Ramos (cell line): ENCODE results near the gene HDDC3.

Experiments
- in situ Hi-C: fragments of 300-500 bp; cut with MboI; formaldehyde crosslinking; loops from one replicate; pipeline ENCODE4 v1.14.3; 2022; ENCODE audit warnings: low sequenced_read_pairs; ENCODE audit not compliant: unreplicated experiment

HDDC3 gene

DNA sequence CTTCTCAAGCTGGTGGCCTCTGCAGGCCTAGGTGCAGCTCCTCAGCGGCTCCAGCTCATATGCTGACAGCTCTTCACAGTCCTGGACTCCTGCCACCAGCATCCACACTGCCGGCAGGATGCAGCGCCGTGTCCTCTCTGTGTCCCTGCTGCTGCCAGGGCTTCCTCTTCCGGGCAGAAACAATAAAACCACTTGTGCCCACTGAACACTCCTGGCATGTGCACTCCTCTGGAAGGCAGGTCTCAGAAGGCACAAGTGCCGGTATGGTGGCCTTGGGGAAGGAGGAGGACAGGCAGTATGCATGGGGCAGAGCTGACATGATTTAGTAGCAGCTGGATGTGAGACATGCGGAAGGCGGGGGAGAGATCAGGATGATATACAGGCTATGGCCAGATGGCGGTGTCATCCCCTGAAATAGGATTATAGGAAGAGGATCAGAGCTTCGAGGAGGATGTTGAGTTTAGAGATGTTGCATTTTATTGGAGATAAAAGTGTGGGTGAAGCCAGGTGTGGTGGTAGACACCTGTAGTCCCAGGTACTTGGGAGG is 36.7 kb downstream of the HDDC3 start:
- in situ Hi-C loops, result no loop called here

DNA sequence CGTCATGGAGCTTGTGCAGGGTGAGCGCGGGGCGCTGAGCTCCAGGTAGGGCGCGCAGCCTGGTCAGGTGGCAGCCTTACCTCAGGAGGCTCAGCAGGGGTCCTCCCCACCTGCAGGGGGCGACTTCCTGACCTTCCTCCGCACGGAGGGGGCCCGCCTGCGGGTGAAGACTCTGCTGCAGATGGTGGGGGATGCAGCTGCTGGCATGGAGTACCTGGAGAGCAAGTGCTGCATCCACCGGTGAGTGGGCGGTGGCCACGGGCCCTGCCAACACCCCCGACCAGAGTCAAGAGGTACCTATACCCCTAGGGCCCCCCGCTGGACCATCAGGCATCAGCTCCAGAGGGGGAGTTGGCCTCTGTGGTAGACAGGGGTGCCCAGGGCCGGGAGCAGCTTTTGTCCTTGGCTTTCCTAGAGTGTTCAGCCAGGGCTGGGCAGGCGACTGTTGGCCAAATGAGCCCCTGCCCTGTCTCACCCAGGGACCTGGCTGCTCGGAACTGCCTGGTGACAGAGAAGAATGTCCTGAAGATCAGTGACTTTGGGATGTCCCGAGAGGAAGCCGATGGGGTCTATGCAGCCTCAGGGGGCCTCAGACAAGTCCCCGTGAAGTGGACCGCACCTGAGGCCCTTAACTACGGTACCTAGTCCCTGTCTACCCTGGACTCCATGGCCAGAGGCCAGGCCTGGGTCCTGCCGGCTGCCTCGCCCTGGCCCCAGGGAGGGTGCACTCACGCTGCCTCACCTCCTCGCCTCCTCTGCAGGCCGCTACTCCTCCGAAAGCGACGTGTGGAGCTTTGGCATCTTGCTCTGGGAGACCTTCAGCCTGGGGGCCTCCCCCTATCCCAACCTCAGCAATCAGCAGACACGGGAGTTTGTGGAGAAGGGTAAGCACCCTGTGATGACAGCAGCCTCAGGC is 38.9 kb downstream of the HDDC3 start:
- in situ Hi-C loops, result no loop called here

DNA sequence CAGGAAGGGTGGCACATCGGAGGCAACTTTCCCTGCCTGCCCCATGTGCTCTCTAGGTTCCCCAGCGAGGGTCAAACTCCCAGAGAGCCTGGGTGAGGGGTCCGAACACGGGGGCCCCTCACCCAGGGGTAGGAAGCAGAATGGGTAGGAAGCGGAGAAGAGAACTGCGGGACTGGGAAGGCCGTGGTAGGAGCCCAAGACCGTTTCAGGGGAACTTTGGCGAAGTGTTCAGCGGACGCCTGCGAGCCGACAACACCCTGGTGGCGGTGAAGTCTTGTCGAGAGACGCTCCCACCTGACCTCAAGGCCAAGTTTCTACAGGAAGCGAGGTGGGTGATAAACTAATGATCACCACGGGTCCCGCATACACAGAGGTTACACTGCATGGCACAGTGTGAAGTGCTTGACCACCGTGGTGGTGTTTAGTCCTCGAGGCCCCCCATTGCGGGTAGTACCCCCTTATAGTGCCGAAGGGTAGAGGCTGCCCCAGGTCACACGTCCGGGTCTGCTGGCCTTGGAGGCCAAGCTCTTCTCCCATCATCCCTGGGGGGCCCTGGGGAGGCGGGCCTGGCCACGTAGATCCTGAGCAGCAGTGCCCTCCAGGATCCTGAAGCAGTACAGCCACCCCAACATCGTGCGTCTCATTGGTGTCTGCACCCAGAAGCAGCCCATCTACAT is 39.7 kb downstream of the HDDC3 start:
- in situ Hi-C loops, result no loop called here

DNA sequence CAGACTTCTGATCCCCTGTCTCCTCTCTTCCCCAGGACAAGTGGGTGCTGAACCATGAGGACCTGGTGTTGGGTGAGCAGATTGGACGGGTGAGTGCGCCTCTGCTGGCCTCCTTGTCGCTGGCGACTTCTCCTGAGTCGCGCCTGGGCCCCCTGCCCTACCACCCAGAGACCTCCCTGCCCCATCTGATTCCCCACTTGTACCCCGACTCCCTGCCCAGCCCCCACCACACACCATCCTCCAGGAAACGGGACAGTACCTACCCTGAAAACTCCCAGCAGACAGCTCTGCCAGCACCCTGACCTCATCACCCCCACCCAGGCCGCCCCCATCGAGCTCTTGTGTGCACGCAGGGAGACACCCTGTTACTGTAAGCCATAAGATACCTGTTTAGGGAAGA is 40.3 kb downstream of the HDDC3 start:
- in situ Hi-C loops, result no loop called here

DNA sequence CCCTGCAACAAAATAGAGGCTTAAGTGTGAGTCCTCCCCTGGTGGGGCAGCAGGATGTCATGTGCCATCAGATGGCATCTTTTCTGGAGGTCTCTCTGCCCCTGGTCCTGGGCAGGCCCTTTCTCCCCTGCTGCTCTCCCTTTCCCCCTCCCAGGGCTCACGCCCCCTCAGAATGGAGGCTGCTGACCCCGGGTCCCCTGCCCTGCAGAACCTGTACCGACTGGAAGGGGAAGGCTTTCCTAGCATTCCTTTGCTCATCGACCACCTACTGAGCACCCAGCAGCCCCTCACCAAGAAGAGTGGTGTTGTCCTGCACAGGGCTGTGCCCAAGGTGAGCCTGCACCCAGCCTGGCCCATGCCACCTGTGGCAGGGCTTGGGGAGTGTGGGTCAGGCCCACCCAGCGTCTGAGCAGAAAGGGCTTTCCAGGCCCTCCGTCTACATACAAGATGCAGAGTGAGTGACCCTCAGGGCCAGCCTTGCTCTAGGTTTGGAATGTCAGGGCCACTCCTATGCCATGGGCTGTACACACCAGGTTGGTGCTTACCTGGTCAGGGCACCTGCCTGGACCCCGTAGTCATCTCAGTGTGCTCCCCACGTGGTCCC is 40.9 kb downstream of the HDDC3 start:
- in situ Hi-C loops, result no loop called here

DNA sequence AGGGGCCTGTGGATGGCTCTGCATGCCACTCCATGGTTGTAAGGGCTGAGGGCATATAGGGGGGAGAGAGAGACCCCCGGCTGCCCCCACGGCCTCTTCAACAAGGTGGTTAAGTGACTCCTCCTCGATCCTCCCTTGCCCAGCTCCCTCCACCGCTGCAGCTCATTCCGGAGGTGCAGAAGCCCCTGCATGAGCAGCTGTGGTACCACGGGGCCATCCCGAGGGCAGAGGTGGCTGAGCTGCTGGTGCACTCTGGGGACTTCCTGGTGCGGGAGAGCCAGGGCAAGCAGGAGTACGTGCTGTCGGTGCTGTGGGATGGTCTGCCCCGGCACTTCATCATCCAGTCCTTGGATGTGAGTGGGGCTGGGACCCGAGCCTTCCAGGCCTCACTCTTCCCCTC is 41.5 kb downstream of the HDDC3 start:
- in situ Hi-C loops, result no loop called here

DNA sequence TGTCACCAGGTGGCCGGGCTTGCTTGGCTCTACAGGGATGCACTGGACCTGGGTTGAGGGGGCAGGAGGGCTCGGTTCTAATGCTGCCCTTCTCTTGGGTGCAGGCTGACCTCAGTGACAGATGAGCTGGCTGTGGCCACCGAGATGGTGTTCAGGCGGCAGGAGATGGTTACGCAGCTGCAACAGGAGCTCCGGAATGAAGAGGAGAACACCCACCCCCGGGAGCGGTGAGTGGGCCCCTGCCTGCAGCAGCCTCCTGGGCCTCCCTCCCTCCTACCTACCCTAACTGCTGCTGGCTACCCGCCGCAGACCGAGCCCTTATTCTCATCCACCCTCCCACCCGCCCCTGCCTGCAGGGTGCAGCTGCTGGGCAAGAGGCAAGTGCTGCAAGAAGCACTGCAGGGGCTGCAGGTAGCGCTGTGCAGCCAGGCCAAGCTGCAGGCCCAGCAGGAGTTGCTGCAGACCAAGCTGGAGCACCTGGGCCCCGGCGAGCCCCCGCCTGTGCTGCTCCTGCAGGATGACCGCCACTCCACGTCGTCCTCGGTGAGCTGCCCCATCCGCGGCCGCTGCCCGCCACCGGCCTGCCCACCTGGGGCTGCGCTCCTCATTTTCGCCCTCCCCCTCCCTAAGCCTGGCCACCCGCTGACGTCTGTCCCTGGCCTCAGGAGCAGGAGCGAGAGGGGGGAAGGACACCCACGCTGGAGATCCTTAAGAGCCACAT is 42.5 kb downstream of the HDDC3 start:
- in situ Hi-C loops, result loop anchor here (5.0 to 10.0 kb wide), 2 partner anchors 238 to 575 kb away; no protein-coding TSS in a partner anchor

DNA sequence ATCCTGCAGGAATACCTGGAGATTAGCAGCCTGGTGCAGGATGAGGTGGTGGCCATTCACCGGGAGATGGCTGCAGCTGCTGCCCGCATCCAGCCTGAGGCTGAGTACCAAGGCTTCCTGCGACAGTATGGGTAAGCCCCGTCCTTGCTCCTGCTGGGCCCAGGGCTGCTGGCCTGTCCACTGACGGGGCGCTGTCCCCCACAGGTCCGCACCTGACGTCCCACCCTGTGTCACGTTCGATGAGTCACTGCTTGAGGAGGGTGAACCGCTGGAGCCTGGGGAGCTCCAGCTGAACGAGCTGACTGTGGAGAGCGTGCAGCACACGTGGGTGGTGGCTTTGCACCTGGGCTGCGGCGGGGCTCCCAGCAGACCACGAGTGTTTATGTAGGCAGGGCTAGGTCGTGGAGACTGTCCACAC is 43.0 kb downstream of the HDDC3 start:
- in situ Hi-C loops, result loop anchor here (5.0 to 10.0 kb wide), 2 partner anchors 237 to 575 kb away; no protein-coding TSS in a partner anchor

DNA sequence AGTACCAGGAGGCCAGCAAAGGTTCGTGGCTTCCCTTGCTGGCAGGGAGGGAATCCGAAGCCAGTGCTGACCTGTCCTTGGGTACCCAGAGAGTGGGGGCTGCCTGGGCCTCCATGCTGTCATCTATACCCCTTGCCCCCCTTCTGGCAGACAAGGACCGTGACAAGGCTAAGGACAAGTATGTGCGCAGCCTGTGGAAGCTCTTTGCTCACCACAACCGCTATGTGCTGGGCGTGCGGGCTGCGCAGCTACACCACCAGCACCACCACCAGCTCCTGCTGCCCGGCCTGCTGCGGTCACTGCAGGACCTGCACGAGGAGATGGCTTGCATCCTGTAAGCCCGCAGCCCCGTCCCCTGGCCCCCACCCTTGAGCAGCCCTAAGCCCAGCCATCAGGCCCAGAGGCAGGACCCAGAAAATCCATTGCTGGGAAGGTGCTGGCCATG is 45.3 kb downstream of the HDDC3 start:
- in situ Hi-C loops, result loop anchor here (5.0 to 10.0 kb wide), 2 partner anchors 235 to 572 kb away; no protein-coding TSS in a partner anchor

DNA sequence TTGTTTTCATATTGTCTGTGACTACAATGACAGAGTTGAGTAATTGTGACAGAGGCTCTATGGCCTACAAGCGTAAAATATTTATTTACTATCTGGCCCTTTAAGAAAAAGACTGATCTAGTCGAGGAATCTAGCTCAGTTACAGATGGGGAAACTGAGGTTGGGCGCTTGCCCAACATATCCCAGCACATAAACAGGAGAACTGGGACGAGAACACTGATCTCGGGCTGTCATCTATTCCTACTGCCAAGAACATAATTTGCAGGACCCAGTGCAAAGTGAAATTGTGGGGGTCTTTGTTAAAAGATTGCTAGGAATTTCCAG is 46.1 kb downstream of the HDDC3 start:
- in situ Hi-C loops, result loop anchor here (5.0 to 10.0 kb wide), 2 partner anchors 234 to 571 kb away; no protein-coding TSS in a partner anchor

DNA sequence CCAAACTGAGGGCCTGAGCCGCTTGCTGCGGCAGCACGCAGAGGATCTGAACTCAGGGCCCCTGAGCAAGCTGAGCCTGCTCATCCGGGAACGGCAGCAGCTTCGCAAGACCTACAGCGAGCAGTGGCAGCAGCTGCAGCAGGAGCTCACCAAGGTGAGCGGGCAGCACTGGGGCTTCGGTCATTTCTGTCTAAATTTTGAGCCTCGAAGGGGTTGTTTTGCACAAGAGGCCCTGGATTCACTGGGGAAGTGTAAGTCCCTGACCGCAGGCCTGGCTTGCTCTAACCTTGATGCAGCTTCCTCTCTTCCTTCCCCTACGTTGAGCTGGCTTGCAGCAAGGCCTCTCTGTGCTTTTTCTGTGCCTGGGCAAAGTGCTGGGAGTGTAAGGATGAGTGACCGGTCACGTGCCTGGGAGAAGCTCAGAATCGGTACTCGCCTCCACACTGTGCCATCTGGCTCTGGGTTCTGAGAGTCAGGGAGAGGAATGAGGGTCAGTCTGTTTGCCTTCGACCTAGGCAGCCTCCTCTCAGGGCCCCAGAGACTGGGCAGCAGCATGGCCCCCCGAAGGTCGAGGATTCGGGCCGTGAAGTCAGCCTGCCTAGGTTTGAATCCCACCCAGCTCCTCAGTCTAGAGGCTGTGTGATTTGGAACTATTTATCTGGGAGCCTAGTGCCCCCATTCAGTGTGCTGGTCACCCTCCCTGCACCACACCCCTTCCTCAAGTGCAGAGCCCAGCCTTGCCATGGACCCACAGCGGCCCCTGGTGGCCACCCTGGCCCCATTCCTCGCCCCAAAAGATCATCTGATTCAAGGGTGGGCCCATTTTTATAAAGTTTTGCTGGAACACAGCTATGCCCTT is 46.7 kb downstream of the HDDC3 start:
- in situ Hi-C loops, result loop anchor here (5.0 to 10.0 kb wide), 2 partner anchors 233 to 571 kb away; no protein-coding TSS in a partner anchor

DNA sequence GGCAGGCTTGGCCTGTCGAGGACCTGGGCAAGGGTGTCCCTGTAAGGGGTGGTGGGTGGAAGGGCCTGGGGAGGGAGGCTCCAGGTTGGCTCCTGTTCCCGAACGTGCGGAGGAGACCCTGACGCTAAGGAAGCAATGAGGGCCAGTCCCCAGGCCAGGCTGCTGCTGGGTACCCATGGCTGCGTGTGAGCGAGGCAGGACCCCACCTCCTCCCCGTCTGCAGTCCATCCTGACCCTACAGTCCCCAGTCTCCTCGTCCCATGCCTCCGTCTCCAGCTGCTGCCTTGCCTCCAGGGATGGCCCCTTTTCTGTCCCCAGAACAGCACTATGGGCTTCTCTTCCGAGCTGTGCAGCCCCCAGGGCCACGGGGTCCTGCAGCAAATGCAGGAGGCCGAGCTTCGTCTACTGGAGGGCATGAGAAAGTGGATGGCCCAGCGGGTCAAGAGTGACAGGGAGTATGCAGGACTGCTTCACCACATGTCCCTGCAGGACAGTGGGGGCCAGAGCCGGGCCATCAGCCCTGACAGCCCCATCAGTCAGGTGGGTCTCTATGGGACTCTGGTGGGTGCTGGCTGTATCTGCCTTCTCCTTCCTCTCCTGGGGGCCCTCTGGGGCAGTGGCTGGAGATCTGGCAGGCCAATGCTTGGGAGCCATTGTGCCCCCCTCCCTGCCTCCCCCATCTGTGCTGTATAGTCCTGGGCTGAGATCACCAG is 47.5 kb downstream of the HDDC3 start:
- in situ Hi-C loops, result loop anchor here (5.0 to 10.0 kb wide), 2 partner anchors 233 to 570 kb away; no protein-coding TSS in a partner anchor

DNA sequence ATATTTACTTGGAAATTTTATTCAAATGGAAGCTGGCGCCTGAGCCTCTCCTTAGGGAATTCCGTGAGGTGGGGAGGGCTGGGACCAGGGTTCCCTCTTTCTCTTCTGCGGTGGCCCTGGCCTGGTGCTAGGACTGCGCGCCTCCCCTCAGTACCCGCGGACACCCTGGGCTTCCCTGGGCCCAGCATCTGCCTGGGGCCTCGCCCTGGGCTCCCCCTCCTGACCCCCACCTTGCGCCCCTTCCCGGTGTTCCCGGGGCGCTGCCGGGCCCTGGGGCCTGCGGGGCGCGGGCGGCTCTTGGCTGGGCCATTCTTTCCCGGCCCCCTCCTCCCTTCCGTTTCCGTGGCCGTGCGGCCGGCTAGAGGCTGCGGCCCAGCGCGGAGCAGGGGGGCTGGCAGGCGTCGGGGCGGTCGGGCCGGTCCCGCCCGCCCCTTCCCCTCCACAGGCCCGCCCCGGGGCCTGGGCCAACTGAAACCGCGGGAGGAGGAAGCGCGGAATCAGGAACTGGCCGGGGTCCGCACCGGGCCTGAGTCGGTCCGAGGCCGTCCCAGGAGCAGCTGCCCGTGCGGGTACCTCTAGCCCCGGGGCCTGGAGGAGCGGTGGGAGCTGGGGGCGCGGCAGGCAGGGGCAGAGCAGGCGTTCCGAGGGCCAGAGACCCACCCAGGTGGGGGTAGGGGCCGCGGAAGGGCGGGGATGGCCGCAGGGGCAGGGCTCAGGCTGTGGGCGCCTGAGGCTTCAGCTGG is 48.2 kb downstream of the HDDC3 start, which contains the start of gene FES:
TSS of gene FES (plus strand) at position 529 of the 743 bp plus-strand sequence. CDS start 542 bp downstream, outside the sequence.
- in situ Hi-C loops, result loop anchor here (10.0 kb wide), 1 partner anchor 569 kb away; no protein-coding TSS in a partner anchor

DNA sequence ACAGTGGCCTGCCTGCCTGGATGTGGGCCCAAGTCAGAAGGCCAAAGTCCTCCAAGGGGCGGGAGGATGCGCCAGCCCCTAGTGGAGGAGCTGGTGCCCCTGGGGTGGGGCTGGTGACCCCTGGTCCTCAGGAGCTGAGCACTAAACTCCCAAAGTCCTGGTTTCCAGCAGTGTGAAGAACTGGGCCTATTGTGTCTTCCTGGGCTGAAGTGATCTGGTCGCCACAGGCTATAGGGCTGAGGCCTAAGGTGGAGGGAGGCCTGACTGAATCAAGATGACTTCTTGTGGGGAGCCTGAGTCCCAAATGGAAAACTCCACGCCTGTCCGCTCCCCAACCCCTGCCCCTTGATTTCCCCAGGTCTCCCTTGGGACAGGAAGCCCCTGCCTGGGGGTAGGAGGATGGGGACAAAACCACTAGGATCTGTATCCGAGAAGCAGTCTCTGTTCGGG is 48.8 kb downstream of the HDDC3 start:
- in situ Hi-C loops, result loop anchor here (10.0 kb wide), 1 partner anchor 569 kb away; no protein-coding TSS in a partner anchor

DNA sequence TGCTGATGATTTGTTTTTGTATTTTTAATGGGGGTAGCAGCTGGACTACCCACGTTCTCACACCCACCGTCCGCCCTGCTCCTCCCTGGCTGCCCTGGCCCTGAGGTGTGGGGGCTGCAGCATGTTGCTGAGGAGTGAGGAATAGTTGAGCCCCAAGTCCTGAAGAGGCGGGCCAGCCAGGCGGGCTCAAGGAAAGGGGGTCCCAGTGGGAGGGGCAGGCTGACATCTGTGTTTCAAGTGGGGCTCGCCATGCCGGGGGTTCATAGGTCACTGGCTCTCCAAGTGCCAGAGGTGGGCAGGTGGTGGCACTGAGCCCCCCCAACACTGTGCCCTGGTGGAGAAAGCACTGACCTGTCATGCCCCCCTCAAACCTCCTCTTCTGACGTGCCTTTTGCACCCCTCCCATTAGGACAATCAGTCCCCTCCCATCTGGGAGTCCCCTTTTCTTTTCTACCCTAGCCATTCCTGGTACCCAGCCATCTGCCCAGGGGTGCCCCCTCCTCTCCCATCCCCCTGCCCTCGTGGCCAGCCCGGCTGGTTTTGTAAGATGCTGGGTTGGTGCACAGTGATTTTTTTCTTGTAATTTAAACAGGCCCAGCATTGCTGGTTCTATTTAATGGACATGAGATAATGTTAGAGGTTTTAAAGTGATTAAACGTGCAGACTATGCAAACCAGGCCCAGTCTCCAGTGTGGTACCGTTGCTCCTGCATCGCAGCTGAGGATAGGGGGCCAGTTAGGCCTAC is 49.4 kb downstream of the HDDC3 start:
- in situ Hi-C loops, result loop anchor here (10.0 kb wide), 1 partner anchor 568 kb away; no protein-coding TSS in a partner anchor

DNA sequence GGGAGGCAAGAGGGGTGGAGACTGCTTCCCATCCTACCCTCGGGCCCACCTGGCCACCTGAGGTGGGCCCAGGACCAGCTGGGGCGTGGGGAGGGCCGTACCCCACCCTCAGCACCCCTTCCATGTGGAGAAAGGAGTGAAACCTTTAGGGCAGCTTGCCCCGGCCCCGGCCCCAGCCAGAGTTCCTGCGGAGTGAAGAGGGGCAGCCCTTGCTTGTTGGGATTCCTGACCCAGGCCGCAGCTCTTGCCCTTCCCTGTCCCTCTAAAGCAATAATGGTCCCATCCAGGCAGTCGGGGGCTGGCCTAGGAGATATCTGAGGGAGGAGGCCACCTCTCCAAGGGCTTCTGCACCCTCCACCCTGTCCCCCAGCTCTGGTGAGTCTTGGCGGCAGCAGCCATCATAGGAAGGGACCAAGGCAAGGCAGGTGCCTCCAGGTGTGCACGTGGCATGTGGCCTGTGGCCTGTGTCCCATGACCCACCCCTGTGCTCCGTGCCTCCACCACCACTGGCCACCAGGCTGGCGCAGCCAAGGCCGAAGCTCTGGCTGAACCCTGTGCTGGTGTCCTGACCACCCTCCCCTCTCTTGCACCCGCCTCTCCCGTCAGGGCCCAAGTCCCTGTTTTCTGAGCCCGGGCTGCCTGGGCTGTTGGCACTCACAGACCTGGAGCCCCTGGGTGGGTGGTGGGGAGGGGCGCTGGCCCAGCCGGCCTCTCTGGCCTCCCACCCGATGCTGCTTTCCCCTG is 50.2 kb downstream of the HDDC3 start:
- in situ Hi-C loops, result loop anchor here (10.0 kb wide), 1 partner anchor 567 kb away; no protein-coding TSS in a partner anchor
